GM19455 (cell line): ENCODE data around the gene PTPRG.

Experiments
- ATAC-seq: cut with Tn5 transposase; IDR thresholded peaks from one replicate; pipeline ENCODE4 v1.9.1; 2021; ENCODE audit not compliant: unreplicated experiment

PTPRG gene

GRCh38 chr3:61914276-61914675 lies 352.9 kb downstream of the PTPRG start:
- ATAC-seq = no peak

- no peak for ATAC-seq
Observed at GRCh38 chr3:61915296-61915695, 353.9 kb downstream of the PTPRG start.

- no peak for ATAC-seq
Observed at GRCh38 chr3:61919371-61919770, 358.0 kb downstream of the PTPRG start.

- ATAC-seq = no peak
Observed at GRCh38 chr3:61922118-61922517, 360.7 kb downstream of the PTPRG start.

GRCh38 chr3:61924090-61924735 lies 362.8 kb downstream of the PTPRG start:
- no peak for ATAC-seq

GRCh38 chr3:61924991-61925390 lies 363.6 kb downstream of the PTPRG start:
- no peak for ATAC-seq

- no peak for ATAC-seq
Observed at GRCh38 chr3:61925721-61926120, 364.4 kb downstream of the PTPRG start.

- no peak for ATAC-seq
Observed at GRCh38 chr3:61926923-61927322, 365.6 kb downstream of the PTPRG start.

- ATAC-seq = no peak
Observed at GRCh38 chr3:61927332-61927731, 366.0 kb downstream of the PTPRG start.

GRCh38 chr3:61928039-61928438 lies 366.7 kb downstream of the PTPRG start:
- no peak for ATAC-seq

- ATAC-seq = no peak
Observed at GRCh38 chr3:61928776-61929314, 367.5 kb downstream of the PTPRG start.

GRCh38 chr3:61929617-61930016 lies 368.2 kb downstream of the PTPRG start:
- no peak for ATAC-seq

GRCh38 chr3:61932499-61932898 lies 371.1 kb downstream of the PTPRG start:
- ATAC-seq = no peak

- no peak for ATAC-seq
Observed at GRCh38 chr3:61933798-61934504, 372.6 kb downstream of the PTPRG start.

- no peak for ATAC-seq
Observed at GRCh38 chr3:61934505-61934871, 373.1 kb downstream of the PTPRG start.

GRCh38 chr3:61935814-61936213 lies 374.4 kb downstream of the PTPRG start:
- ATAC-seq = no peak

- no peak for ATAC-seq
Observed at GRCh38 chr3:61936344-61936937, 375.1 kb downstream of the PTPRG start.

GRCh38 chr3:61937477-61937876 lies 376.1 kb downstream of the PTPRG start:
- no peak for ATAC-seq

GRCh38 chr3:61938878-61939549 lies 377.6 kb downstream of the PTPRG start:
- ATAC-seq = no peak

- ATAC-seq = no peak
Observed at GRCh38 chr3:61940236-61940635, 378.9 kb downstream of the PTPRG start.

GRCh38 chr3:61943975-61944374 lies 382.6 kb downstream of the PTPRG start:
- ATAC-seq = no peak

- no peak for ATAC-seq
Observed at GRCh38 chr3:61944726-61945125, 383.4 kb downstream of the PTPRG start.
